ENCODE data around the gene CNTNAP2.

DNA sequence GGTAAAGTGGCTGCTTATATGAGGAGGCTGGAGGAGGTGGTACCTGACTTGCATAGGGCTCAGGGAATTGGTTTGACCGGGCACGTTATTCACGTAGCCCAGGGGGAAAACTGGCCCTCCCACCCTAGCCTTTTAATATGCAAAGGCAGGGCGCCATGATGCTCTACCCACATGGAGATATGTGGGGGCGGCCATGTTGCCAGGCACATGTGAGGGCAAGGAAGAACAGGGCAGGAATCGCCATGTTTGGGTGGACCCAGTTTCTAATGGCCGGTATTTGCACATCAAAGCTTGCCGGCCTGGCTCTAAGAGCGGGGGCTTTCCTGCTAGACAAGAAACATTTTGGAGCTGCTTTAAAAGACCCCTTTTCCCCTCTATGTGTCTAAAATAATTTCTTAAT, 1524.2 kb downstream of the CNTNAP2 start:
- no peak for TF ChIP-seq CGGBP1 (CRISPR knock-in tag; IDR thresholded peaks at IDR 0.05)
- TF ChIP-seq TCF7L2 (IDR thresholded peaks at IDR 0.05; ENCODE audit: low read depth, low read length), result no peak
- no peak for TF ChIP-seq MEIS2 (IDR thresholded peaks at IDR 0.05; ENCODE audit: partially characterized antibody)
- no peak for TF ChIP-seq ZFPM2 (CRISPR knock-in tag; IDR thresholded peaks at IDR 0.05)
- no peak for TF ChIP-seq EGR1 (conservative IDR thresholded peaks at IDR 0.05)
- TF ChIP-seq EP300 (IDR thresholded peaks at IDR 0.05; ENCODE audit: low read length), result no peak
- no peak for TF ChIP-seq ZBTB11 (CRISPR knock-in tag; IDR thresholded peaks at IDR 0.05)
- no peak for TF ChIP-seq ATF1 (CRISPR knock-in tag; IDR thresholded peaks at IDR 0.05)
- no peak for TF ChIP-seq ATF1 (tag; IDR thresholded peaks at IDR 0.05)
- TF ChIP-seq NFE2L1 (tag; IDR thresholded peaks at IDR 0.05; ENCODE audit: borderline replicate concordance, low read depth), result no peak
- no peak for TF ChIP-seq CUX1 (CRISPR knock-in tag; IDR thresholded peaks at IDR 0.05)
- no peak for TF ChIP-seq MAZ (CRISPR knock-in tag; conservative IDR thresholded peaks at IDR 0.05 in 1 of 2, IDR thresholded peaks at IDR 0.05 in 1 of 2)
- TF ChIP-seq POLR2A (conservative IDR thresholded peaks at IDR 0.05), result no peak
- no peak for TF ChIP-seq EZH2 (IDR thresholded peaks at IDR 0.05; ENCODE audit: borderline replicate concordance, low read depth, low read length)
